ENCODE measurements around the gene FBXO42.

FBXO42 gene

GRCh38 chr1:16351994-16352841, at the start of gene FBXO42:
TSS of gene FBXO42 (minus strand) at chr1:16352480. CDS start at chr1:16315418, 37,062 bp downstream.
- DNase-seq = peak; percentile 88 to 91

- no peak for DNase-seq
Observed at GRCh38 chr1:16398371-16398953, 46.2 kb upstream of the FBXO42 start.

GRCh38 chr1:16397120-16397519, 44.8 kb upstream of the FBXO42 start:
- no peak for DNase-seq

- no peak for DNase-seq
Observed at GRCh38 chr1:16396591-16396990, 44.3 kb upstream of the FBXO42 start.

GRCh38 chr1:16394977-16395376, 42.7 kb upstream of the FBXO42 start:
- no peak for DNase-seq

- no peak for DNase-seq
Observed at GRCh38 chr1:16393570-16394521, 41.6 kb upstream of the FBXO42 start.

- DNase-seq = no peak
Observed at GRCh38 chr1:16392740-16393569, 40.7 kb upstream of the FBXO42 start.

GRCh38 chr1:16391411-16391810, 39.1 kb upstream of the FBXO42 start:
- no peak for DNase-seq

GRCh38 chr1:16387201-16388188, 35.2 kb upstream of the FBXO42 start:
- DNase-seq = no peak

GRCh38 chr1:16386454-16387113, 34.3 kb upstream of the FBXO42 start:
- DNase-seq = no peak

- DNase-seq = no peak
Observed at GRCh38 chr1:16385659-16386453, 33.6 kb upstream of the FBXO42 start.

GRCh38 chr1:16383888-16384287, 31.6 kb upstream of the FBXO42 start:
- no peak for DNase-seq

- no peak for DNase-seq
Observed at GRCh38 chr1:16380868-16381267, 28.6 kb upstream of the FBXO42 start.

GRCh38 chr1:16378443-16378842, 26.2 kb upstream of the FBXO42 start:
- DNase-seq = no peak

GRCh38 chr1:16376971-16377370, 24.7 kb upstream of the FBXO42 start:
- no peak for DNase-seq

- DNase-seq = no peak
Observed at GRCh38 chr1:16375521-16376340, 23.5 kb upstream of the FBXO42 start.

GRCh38 chr1:16374266-16374665, 22.0 kb upstream of the FBXO42 start:
- no peak for DNase-seq

- DNase-seq = no peak
Observed at GRCh38 chr1:16372535-16373285, 20.4 kb upstream of the FBXO42 start.

Measured in stimulated activated CD4-positive, alpha-beta T cell treated with anti-CD3 and anti-CD28 coated beads, Interleukin-4, amount 100 ng/mL, for 4 hours (primary cell).